ENCODE measurements around the gene KIF17.
A peak's percentile ranks its signal among the peaks of the same experiment; 100 is the strongest.

Gene KIF17

DNA sequence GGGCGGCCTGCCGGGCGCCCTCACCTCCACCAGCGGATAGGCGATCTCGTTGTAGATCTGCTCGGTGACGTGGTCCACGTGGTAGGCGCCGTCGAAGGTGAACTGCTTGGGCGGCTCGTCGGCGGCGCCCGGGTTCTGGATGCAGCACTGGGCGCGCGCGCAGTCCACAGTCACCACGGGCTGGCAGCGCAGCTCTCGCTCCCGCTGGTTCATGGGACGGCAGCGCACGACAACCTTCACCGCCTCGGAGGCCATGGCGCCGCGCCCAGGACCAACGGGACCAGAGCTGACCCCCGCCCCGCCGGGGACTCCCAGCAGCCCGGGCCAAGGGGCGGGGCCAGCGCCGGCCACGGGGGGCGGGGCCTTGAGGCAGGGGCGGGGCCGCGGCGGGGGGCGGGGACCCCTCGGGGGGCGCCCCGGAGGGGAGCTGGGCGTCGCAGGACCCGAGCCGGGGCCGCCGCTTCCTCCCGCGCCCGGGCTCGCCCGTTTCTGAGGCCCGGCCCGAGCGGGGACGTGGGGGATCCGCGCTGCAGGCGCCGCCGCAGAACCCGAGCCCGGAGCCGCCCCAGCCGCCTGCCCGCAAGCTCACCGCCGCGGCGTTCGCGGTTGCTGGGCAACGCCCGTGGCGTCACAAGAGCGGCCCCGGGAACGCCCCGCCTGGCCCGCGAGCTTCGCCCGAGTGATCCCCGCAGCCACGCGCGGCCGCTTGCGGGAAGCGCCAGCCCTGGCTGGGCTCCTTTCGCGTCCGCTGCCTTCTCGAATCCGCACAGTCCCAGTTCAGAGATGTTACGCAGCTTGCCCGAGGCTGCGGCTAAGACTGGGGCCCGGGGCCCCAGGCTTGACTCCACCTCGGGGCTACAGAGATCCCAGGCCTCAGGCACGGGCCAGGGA is at the start of gene KIF17:
TSS of gene KIF17 (minus strand) at position 556 of the 891 bp plus-strand sequence. CDS start at position 255, 301 bp downstream.
- DNase-seq = peak; percentile 70

DNA sequence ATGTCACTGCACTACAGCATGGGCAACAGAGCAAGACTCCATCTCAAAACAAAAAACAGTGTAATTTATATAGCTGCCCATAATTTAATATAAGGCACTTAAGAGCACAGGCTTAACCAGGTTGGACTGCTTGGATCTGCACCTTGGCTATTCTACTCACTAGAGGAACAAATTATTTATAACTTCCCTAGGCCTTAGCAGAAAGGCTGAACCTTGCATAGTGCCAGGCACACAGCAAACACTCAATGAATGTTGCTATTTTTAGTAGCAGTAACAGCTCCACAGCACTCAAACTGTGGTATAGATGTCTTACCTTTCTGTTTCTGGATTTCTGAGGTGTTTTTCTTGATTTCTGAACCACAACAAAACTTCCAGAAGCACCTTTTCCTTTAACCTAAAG is 49.5 kb upstream of the KIF17 start:
- no peak for DNase-seq

DNA sequence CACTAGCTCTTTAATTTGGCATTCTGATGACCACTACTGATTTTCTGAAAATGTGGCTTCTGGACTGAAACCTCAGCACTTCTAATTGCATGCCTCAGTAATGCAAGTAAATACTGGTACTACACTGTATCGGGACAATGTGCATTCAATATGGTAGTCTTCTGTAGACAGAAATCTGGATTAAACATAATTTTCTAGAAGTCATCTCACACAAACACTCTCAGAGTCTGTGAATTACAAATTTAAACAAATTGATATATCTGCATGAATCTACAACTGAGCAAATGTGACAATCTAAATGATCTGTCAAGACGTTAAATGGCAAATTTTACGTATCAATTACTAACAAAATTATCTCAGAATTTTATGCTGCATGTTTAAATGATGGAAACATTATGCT is 45.6 kb upstream of the KIF17 start:
- DNase-seq = no peak

DNA sequence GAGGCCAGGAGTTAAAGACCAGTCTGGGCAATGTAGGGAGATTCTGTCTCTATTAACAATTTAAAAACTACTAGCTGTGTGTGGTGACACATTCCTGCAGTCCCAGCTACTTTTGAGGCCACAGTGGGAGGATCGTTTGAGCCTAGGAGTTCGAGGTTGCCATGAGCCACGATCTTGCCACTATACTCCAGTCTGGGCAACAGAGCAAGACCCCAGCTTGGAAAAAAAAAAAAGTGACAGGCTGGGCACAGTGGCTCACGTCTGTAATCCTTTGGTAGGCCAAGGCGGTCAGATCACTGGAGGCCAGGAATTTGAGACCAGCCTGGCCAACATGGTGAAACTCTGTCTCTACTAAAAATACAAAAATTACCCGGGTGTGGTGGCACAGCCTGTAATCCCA is 42.5 kb upstream of the KIF17 start:
- DNase-seq = no peak

DNA sequence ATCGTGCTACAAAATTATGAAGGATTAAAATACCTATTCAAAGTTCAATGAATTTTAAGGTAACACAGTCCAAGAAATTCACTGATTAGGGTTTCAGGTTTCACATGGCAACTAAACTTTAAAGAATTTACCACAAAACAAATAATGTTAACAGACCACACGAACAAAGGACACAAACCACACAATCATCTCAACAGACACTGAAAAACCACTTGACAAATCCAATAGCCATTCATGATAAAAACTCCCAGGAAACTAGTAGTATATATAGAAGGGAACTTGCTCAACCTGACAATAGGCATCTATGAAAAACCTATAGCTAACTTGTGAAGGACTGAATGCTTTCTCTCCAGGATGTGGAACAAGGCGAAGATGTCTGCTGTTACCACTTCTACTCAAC is 35.8 kb upstream of the KIF17 start:
- DNase-seq = peak; percentile 14

DNA sequence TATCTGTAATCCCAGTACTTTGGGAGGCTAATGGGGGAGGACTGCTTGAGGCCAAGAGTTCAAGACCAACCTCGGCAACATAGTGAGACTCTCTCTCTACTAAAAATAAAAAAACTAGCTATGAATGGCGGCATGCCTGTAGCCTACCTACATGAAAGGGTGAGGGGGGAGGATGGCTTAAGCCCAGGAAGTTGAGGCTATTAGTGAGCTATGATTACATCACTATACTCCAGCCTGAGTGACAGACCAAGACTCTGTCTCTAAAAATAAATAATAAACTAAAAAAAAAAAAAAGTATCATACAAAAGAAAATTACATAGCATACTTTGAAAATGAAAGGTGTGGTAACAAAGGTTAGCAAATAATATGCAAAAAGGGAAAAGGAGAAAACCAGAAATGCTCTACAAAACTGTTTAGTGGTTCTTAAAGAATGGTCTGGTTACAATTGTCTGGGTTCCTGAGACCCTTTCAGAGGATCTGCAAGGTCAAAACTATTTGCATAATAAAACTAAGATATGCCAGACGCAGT is 33.7 kb upstream of the KIF17 start:
- no peak for DNase-seq

DNA sequence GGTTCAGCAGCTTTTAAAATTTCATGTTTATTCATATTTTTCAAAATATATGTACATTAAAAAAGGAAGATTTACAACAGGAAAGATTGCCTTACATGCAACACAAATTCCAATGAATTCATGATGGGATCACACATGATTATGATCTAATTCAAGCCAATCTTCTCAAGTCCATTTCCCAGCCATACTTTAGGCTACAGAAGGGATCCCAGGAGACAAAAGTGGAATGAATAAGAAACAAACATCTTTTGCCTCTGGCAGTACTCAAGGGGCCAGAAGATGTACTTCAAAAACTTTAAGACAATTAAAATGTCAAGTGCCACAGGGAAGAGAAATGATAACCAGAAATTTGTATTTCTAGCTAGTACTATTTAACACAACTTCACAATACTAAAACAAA is 24.9 kb upstream of the KIF17 start:
- no peak for DNase-seq

DNA sequence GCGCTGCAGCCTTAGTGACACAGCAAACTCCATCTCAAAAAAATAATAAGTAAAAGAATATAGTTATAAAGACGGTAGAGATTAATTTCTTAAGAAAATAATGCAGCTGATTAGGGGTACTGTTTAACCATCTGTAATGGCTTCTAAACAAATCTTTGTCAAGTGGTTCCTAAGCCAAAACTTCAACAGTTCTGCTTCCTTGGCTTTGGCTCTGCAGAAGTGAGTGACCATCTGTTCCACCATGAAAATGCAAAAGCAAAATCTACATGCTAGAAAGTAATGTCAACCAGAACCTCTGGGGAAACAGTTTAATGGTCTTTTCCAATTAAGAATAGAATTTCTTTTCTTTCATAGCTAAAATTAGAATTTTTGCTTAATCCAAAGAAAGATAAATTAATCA is 23.0 kb upstream of the KIF17 start:
- no peak for DNase-seq

DNA sequence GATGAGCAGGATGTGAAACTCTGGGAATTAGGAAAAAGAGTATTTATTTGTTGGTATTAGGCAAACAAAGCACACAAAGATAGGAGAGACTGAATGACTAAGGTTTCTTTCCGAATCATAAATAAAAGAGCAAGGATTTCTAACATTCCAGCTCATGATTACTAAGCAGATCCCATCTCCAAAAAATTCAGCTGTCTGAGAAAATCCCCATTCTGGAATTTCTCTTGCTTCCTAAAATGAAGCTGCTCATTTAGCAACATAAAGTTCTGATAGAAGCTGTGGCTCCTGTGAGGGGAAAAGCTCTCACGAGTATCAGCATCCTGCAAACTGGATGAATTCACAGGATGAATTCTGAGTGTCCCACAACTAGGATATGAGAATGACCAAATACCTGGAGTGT is 21.4 kb upstream of the KIF17 start:
- DNase-seq = peak; percentile 73

DNA sequence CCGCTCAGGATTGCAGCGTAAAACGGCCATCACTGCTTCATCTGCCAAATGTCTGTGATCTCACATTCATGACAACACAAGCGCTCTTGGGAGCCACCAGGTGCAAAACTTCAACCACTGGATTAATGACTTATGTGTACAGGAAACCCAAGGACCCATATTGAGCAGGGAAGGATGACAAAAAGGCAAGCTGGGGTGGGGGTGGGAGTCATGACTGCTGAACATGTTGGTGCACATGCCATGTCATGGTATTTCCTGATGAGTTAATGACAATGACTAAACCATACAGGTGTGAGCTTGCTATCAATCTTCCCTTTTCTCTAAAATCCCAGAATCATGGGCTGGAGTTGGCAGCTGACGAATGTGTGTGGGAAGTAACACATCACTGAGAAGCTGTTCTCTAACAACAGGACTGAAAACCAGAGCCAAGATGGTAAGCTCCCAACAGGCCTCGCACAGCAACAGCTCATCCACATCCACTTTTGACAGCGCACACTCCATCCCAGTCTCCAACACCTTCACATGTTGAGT is 17.8 kb upstream of the KIF17 start:
- no peak for DNase-seq

DNA sequence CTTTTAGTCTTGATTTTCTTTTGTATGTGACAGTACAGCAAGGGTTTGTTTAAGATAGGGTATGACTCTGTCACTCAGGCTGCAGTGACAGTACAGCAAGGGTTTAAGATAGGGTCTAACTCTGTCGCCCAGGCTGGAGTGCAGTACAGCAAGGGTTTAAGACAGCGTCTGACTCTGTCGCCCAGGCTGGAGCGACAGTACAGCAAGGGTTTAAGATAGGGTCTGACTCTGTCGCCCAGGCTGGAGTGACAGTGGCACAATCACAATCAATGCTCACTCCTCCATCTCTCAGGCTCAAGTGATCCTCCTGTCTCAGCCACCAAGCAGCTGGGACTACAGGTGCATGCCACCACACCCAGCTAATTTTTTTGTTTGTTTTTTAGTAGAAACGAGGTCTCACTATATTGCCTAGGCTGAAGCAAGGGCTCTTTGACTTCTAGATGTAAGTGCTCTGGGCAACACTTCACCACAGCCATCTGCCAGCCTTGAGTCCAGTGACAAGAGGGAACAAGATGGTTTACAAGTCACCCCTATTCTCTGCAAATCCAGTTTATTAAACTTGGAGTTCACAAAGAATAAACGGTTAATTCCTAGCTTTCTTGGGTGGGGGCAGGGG is 15.7 kb upstream of the KIF17 start:
- no peak for DNase-seq

DNA sequence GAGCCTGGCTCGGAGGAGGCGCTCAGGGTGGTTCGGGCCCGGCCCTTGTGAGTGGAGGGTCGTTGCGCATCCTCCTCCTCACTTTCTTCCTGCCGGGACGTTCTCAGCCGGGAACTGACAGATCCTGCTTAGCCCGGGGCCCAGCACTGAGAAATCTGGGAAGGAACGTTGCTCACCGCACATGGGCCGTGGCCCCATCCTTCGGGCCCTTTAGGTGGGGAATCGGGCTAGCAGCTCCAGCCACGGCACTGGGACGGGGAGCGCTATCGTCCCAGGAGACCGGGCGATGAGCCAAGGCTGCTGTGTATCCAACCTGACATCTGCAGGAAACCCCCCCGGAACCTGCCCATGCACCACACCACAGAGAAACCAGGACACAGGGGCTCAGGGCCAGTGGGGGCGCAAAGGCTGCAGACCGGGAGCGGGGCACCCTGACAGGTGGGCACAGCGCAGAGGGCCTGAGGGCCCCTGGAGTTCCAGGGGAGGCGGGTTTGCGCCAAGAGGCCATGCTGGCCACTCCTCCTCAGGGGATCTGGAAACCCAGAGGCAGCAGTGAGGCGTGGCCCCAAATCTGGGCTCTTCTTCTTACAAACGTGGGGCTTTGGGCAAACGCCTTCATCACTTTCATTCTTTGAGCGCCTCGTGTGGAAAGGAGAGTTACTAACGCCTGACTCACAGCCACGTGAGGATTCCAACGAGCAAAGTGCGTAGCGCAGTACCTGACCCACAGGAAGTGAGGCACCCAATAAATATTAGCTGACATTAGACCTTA is 15.0 kb upstream of the KIF17 start, which contains the start of gene SH2D5:
TSS of gene SH2D5 (minus strand) at position 116 of the 772 bp plus-strand sequence. CDS start 4,659 bp downstream, outside the sequence.
- DNase-seq = peak; percentile 98

DNA sequence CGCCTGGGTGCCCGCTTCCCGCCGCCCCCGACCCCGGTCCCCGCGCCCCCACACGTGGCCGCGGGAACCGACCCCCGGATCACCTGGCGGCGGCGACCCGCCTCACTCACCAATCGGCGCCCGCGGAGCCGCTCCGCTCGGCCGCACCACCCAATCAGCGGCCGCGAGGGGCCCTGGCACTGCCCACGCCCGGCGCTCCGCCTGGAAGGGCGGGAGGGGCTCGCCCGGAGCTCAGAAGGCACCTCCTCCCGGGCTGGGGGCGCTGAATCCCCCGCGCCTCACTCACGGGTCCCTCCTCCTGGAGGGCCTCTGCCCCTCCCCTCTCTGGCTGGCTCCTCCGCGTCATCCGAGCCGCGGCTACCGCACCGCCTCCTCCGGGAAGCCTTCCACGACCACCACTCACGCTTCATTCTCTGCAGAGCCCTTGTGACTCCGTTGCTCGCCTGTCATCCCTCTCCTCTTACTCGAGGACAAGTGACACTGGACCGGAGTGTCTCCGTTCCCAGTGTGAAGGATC is 14.3 kb upstream of the KIF17 start:
- DNase-seq = peak; percentile 71

DNA sequence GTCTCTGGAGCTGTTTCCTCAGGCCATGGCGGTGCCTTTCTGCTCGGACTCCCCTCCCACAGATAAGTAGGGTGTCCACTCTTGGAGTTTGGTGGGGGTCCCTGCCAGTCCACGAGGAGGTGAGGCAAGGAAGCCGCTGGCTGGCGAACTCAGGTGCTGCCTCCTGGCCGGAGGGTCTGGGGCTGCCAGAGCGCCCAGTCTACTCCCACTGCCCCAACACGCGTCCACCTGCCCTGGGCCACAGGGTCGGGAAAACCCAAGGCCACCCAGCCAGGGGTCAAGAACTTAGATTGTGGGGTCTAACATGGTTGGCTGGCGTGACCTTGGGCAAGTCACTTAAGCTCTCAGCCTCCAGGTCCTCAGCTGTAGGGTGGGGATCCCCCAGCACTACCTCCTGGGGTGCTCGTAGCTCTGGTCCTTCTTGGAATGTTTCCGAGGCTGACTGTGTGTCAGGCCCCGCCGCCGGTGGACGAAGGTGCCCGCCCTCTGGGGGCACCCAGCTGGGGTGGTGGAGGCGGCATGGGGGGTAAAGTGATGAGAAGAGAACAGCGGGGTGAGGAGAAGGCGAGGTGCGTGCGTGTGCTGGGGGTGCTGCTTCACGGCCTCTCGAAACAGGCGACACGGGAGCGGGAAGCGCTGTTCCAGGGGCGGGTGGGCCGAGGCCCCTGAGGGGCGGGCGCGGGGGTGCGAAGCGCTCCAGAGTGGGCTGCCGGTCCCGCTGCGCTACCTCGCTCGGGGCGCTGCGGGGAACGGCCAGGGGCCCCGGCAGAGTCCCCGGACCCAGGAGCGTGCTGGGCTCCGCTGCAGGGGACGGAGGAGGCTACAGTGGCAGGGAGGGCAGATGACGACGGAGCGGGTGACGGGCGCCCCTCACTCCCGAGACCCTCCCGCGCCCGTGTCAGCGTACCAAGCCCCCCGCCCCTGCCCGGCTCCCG is 13.5 kb upstream of the KIF17 start:
- no peak for DNase-seq

DNA sequence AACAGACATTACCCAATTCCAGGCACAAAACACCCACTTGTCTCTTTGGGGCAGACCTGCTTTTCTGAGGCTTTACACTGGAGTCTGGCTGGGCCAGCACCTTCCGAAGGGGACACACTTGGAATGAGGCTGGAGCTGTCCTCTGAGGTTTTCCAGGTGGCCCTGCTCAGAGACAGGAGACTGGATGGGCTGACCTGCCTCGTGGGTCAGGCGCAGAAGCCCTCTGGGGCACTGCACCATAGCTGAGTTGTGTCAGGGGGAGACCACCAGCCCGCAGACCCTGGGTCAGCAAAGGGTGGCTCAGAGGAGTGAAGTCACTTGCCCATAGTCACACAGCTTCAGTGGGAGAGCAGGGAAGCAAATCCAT is 12.9 kb upstream of the KIF17 start:
- no peak for DNase-seq

DNA sequence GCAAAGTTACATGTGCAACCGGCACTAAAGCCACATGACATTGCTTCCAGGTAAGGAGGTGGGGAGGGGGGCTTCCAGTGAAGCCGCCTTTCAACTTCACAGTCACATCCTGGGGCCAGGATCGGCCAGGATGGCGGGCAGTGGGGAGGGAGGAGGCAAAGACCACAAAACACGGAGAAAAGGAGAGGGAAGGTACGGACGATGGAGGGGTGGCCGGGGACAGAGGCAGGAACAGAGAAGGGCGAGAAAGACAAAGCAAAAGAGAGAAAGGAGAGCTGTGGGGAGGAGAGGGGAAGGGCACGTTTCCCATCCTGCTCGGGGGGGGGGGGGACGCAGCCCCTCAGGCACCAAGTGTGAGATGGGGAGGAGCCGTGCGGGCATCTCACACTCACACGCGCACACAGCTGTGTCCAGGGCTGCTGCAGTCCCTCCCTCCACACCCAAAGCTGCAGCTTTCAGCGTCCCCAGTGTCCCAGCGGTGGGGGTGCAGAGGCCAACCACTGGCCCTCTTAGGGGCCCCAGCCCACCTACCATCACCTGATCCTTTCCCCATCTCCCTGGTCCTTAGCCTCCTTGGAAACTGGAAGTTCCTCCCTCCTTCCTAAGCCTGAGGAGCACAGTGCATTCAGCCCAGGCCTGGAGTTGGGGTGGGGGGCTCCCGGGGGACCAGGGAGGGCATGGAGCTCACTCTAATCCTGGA is 12.3 kb upstream of the KIF17 start:
- no peak for DNase-seq

DNA sequence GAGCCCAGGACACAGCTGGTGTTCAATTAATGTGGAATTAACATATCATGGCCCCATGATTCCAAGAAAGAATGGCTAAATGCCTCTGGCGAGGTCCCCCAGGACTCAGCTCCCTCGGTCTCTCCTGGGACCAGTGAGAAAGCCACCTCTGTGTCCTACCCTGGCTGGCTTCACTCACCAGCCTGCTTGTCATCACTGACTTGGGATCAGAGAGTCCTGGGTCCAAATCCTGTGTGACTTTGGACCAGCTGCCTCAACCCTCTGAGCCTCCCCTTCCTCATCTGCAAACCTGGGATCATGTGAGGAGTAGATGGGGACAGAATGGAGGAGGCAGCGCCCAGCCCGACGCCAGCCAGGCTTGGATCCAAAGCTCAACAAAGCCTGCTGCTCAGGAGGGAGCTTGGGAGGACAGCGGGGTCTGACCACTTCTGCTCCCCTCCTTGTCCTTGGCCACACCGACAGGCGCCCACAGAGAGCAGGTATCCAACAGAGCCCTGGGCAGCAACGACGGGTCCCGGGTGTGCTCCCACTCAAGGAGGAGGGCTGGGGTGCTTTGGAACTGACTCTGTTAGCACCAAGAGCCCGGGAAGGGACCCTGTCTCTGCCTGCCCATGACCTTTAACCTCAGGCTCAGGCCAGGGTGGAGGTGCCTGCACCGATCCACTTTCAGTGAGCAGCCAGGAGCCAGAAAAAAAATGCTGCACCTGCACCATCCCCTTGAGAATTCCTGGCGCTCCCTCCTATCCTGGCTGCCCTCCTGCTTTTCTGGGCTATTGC is 11.5 kb upstream of the KIF17 start:
- DNase-seq = no peak

DNA sequence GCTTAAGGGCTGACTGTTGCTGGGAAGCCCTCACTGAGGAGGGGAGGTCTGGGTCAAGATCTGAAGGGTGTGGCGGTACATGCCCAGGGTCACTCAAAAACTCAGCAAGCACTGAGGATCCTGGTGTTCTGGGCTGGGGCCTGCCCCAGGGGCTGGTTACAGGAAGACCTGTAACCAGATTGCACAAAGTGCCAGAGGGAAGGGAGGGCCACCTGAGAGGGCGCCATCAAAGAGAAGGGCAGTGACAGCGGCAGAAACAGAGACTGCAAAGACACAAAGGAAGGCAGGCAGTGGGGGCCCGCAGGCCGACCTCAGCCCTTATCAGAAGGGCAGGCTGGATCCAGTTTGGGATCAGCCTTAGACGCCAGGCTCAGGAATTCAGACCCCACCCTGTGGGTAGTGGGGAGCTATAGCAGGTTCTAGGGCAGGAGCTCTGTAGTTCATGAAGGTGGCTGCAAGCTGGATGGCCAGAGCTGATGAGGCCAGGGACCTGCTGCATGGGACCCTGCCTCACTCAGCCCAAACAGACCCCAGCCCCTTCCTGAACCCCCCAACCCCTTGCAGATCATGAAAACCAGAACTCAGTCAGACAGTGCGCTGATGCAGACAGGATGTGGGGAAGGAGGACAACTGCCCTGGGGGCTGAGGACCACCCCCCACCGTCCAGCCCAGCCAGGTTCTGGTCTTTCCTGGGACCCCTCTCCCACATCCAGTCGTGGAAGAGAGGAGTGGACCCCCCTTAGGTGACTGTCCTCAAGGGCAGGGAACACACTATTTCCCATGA is 10.8 kb upstream of the KIF17 start:
- DNase-seq = no peak

DNA sequence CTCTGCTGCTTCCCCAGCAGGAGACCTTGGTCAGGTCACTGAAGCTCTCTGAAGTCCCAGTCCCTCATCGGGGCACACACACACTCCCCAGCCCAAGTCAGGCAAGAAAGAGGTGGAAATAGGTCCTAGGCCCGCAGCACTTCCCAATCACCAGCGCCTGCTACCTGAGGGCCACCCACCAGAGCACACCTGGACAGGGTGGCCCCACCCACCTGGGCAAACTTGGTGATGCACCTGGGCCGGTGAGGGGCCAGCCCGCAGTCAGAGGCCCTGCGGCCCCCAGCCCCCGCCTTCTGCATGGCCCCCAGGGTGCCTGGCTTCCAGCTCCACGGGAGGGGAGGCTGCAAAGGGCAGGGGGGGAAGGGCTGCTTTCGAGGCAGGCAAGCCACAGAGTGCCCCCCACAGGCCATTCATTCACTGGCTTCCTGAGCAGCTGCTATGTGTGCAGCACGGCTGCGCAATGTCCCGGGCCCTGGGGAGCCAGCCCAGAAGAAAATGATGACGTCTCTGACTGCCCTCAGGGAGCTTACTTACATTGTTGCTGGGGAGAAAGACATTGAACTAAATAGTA is 10.0 kb upstream of the KIF17 start:
- DNase-seq = peak; percentile 23
